Activated CD4-positive, alpha-beta T cell treated with anti-CD3 and anti-CD28 coated beads, Interleukin-2, amount 50 U/mL, for 4 hours (primary cell): ENCODE data around the gene ZFYVE16.
"Not testable (repeated sequence)": the region's sequence is repeated elsewhere in the genome, so short reads cannot be mapped to it uniquely, and the experiment has no call there.

Experiments
- DNase-seq, 2 experiments: peaks; one replicate each; pipeline ENCODE4 v3.0.0-alpha.2; 2020

ZFYVE16 gene

DNA sequence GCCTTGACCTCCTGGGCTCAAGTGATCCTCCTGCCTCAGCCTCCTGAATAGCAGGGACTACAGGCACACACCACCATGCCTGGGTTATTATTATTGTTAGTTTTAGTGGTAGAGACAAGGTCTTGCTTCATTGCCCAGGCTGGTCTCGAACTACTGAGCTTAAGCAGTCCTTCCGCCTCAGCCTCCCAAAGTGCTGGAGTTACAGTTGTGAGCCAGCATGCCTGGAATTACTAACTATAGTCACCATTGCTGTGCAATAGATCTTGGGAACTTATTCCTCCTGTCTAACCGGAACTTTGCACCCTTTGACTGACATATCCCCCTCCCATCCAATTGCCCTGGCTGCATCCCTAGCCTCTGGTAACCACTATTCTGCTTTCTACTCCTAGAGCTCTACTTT is 83.4 kb downstream of the ZFYVE16 start:
- no peak for DNase-seq

DNA sequence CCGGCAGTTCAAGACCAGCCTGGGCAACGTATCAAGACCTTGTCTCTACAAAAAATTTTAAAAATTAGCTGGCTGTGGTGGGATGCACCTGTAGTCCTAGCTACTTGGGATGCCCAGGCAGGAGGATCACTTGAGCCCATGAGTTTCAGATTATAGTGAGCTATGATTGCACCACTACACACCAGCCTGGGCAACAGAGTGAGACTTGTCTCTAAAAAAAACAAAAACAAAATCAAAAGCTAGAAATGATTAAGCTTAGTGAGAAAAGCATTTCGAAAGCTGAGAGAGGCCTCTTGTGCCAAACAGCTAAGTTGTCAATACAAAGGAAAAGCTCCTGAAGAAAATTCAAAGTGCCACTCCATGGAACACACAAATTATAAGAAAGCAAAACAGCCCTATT is 84.9 kb downstream of the ZFYVE16 start:
- DNase-seq = no peak

DNA sequence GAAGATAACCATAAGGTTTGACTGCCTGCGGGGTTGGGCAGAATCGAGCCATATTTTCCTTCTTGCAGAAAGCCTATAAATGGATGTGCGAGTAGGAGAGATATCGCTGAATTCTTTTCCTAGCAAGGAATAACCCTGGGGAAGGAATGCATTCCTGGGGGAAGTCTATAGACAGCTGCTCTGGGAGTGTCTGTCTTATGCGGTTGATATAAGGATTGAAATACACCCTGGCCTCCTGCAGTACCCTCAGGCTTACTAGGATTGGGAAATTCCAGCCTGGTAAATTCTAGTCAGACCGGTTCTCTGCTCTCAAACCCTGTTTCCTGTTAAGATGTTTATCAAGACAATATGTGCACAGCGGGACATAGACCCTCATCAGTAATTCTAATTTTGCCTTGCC is 85.6 kb downstream of the ZFYVE16 start:
- not testable (repeated sequence) for DNase-seq

DNA sequence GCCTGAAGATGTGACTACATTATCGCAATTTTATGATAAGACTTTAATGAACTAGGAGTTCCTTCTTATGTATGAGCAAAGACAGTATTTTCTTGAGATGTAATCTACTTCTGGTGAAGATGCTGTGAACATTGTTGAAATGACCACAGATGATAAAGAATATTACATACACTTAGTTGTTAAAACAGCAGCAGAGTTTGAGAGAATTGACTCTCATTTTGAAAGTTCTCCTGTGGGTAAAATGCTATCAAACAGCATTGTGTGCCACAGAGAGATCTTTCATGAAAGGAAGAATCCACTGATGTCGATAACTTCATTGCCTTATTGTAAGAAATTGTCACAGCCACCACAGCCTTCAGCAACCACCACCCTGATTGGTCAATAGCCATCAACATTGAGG is 88.0 kb downstream of the ZFYVE16 start:
- no peak for DNase-seq

DNA sequence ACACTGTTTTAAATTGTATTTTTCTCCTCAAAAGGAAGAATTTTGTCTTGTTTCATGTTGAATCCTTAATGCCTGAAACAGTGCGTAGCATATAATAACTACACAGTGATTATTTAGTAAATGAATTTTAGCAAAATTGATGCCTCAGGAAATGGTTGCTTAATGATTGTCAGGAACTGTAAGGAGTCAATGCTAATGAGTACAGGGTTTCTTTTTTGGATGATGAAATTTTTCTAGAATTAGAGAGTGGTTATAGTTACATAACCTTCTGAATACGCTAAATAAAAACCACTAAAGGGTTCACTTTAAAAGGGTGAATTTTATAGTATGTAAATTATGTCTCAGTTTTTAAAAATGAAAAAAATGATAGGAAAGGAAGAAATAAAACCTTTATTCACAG is 94.9 kb downstream of the ZFYVE16 start:
- no peak for DNase-seq

DNA sequence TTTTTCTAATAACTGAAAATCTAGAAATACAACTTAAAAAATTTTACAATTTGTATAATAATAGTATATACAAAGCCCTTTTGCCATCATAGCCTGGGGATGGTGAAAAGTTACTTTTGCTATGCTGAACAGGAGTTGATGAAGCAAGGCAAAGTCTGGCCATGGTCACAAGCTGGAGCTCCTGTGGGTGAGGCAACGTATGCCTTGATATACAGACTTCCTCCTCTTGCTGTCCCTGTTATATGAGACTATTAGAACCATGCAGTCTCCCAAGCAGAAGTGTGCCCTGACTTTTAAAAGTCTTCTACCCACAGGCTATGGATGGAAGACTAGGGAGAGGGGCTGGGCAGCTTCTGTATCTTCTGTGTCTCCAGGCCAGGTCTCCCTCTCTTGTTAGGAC is 95.8 kb downstream of the ZFYVE16 start:
- DNase-seq = no peak

- no peak for DNase-seq
Observed at GRCh38 chr5:80504833-80505232, 97.0 kb downstream of the ZFYVE16 start.

DNA sequence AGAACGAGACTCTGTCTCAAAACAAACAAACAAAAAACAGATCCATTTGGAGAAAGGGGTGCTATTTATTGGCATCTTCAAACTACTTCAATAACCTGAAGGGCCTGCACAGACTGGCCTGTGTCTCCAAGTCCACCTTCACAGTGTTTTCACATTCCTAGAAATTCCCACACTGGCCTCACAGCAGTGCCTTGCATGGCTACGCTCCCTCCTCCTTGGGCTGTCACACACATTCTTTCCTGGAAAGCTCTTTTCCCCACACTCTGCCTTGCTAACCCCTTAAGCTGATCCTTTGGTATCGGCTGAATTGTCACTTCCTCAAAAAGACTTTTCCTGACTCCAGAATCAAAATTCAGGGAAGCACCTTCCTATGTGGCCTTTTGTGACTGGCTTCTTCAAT is 99.8 kb downstream of the ZFYVE16 start:
- DNase-seq = no peak

DNA sequence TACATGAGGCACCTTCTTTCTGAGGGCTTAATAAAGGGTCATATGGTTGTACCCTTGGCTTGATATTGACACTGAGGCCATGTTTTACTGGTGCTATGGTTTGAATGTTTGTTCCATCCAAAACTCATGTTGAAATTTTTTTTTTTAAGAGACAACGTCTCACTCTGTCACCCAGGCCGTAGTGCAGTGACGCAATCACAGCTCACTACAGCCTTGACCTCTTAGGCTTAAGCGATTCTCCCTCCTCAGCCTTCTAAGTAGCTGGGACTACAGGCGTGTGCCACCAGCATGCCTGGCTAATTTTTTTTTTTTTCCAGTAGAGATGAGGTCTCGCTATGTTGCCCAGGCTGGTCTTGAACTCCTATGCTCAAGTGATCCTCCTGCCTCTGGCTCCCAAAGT is 101.0 kb downstream of the ZFYVE16 start:
- DNase-seq = no peak

DNA sequence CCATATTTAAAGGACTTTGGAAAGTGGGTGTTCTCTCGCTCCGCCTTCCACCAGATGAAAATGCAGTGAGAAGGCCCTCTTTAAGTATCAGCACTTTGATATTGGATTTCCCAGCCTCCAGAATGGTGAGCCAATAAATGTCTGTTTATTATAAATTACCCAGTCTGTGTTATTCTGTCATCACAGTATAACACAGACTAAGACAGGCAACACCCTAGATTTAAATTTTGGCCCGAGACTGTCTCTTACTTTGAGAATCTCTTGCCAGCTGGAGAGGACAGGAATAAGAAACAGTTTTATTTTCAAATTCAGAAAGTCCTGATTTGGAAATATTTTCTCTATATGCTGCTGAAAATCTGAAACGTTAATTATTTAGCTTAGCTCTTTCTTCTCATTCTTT is 101.5 kb downstream of the ZFYVE16 start:
- DNase-seq = no peak

DNA sequence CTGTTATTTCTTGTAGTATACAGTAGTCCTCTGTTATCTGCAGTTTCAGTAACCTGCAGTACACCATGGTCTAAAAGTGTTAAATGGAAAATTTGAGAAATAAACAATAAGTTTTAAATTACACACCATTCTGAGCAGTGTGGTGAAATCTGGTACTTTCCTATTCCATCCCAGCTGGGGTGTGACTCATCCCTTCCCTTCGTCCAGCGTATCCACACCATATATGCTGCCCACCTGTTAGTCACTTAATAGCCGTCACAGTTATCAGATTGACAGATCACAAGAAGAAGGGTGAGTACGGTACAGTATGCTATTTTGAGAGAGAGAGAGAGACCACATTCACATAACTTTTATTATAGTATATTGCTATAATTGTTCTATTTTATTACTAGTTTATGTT is 109.0 kb downstream of the ZFYVE16 start:
- no peak for DNase-seq
